ENCODE measurements around the gene PCYT1B.

DNA sequence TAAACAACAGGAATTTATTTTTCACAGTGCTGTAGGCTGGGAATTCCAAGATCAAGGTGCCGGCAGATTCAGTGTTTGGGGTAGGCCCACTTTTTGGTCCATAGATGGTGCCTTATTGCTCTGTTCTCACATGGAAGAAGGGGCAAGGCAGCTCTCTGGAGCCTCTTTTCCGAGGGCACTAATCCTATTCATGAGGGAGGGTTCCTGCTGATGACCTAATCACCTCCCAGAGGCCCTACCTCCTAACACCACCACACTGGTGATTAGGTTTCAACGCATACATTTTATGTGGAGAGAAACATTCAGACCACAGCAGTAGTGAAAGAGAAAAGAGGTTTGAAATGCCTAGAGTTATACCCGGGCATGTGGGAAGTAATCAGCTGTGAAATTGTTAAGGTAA lies 45.2 kb upstream of the PCYT1B start:
- TF ChIP-seq, protein P1, sequence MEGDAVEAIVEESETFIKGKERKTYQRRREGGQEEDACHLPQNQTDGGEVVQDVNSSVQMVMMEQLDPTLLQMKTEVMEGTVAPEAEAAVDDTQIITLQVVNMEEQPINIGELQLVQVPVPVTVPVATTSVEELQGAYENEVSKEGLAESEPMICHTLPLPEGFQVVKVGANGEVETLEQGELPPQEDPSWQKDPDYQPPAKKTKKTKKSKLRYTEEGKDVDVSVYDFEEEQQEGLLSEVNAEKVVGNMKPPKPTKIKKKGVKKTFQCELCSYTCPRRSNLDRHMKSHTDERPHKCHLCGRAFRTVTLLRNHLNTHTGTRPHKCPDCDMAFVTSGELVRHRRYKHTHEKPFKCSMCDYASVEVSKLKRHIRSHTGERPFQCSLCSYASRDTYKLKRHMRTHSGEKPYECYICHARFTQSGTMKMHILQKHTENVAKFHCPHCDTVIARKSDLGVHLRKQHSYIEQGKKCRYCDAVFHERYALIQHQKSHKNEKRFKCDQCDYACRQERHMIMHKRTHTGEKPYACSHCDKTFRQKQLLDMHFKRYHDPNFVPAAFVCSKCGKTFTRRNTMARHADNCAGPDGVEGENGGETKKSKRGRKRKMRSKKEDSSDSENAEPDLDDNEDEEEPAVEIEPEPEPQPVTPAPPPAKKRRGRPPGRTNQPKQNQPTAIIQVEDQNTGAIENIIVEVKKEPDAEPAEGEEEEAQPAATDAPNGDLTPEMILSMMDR (IDR thresholded peaks at IDR 0.05), result no peak
- TF ChIP-seq POLR2A (IDR thresholded peaks at IDR 0.05), result no peak
